SU-DHL-6 (cell line): ENCODE measurements around the gene MPZL3.

Experiments
- CTCF ChIP-seq: fragments of 200-600 bp; sonication (generic); IDR thresholded peaks from one replicate; pipeline ENCODE4 v1.5.1; 2017; ENCODE audit warnings: antibody characterized with exemption, mild to moderate bottlenecking, low read length, moderate library complexity; ENCODE audit not compliant: insufficient read depth, poor library complexity, severe bottlenecking
- EZH2phosphoT487 ChIP-seq: fragments of 200-600 bp; sonication (generic), shearing (Covaris generic); conservative IDR thresholded peaks from 2 replicates; pipeline ENCODE4 v1.6.1; 2018; ENCODE audit warnings: mild to moderate bottlenecking, antibody characterized with exemption, low read length, moderate library complexity, mixed read lengths

- TF ChIP-seq CTCF (no peak), EZH2phosphoT487 (no peak)
Observed at GRCh38 chr11:118212781-118213191, 39.4 kb downstream of the MPZL3 start.
